ENCODE data around the gene CFAP69. TPM values are rescaled to one million over a fixed set of nuclear protein-coding genes. Genes with fewer than 3 reads are reported as not detected.

Gene CFAP69
- total and polyA plus RNA-seq, 10 of the 15 experiments (the other 5 are each of a cell fraction or from before 2014, with no cell fraction given): 0.11 to 3.1 (median 0.48) TPM; not detected in 1

DNA sequence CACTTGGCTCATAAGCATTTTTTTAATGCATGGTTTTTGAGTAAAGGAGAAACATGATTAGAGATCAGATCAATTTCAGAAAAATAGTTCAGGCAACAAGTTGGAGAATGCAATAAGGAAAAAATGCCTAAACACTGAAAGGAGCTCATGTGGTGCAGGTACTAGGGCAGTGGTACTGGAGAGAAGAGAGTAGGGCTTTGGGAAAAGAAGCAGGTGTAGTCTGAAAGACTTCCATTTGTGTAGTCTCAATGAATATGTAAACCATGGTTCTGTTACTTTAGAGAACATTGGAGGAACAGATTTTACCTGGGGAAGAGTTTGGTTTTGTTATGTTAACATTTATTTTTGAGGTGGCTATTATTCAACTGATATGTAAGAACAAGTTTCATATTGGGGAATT, 107.0 kb downstream of the CFAP69 start (continued):
- TF ChIP-seq, protein P1, sequence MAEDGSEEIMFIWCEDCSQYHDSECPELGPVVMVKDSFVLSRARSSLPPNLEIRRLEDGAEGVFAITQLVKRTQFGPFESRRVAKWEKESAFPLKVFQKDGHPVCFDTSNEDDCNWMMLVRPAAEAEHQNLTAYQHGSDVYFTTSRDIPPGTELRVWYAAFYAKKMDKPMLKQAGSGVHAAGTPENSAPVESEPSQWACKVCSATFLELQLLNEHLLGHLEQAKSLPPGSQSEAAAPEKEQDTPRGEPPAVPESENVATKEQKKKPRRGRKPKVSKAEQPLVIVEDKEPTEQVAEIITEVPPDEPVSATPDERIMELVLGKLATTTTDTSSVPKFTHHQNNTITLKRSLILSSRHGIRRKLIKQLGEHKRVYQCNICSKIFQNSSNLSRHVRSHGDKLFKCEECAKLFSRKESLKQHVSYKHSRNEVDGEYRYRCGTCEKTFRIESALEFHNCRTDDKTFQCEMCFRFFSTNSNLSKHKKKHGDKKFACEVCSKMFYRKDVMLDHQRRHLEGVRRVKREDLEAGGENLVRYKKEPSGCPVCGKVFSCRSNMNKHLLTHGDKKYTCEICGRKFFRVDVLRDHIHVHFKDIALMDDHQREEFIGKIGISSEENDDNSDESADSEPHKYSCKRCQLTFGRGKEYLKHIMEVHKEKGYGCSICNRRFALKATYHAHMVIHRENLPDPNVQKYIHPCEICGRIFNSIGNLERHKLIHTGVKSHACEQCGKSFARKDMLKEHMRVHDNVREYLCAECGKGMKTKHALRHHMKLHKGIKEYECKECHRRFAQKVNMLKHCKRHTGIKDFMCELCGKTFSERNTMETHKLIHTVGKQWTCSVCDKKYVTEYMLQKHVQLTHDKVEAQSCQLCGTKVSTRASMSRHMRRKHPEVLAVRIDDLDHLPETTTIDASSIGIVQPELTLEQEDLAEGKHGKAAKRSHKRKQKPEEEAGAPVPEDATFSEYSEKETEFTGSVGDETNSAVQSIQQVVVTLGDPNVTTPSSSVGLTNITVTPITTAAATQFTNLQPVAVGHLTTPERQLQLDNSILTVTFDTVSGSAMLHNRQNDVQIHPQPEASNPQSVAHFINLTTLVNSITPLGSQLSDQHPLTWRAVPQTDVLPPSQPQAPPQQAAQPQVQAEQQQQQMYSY (CRISPR knock-in tag; IDR thresholded peaks at IDR 0.05): no peak
- TF ChIP-seq SREBF1 (IDR thresholded peaks at IDR 0.05; ENCODE audit: low read length) (no peak), CHD2 (IDR thresholded peaks at IDR 0.05; ENCODE audit: borderline replicate concordance, low read depth, low read length) (no peak), POU2F2 (IDR thresholded peaks at IDR 0.05; ENCODE audit: borderline replicate concordance, low read depth, low read length) (no peak), IKZF2 (IDR thresholded peaks at IDR 0.05) (no peak)

Small RNAs within 50 kb of the gene (small RNA-seq; reads per million reads assigned to genes)
- gene RF00019: not detected

Other genes with a start within 250 kb of the CFAP69 start
- 3.4 and 4.6 TPM in 2 replicates for gene STEAP1, start 90.7 kb upstream of the CFAP69 start, total RNA-seq (2014; rRNA removed)
- 4.5 and 4.8 TPM in 2 replicates for gene STEAP1, start 90.7 kb upstream of the CFAP69 start, total RNA-seq (2014; rRNA removed; fragmentation: Illumina TruSeq; extraction: Trizol)
- gene STEAP1, start 90.7 kb upstream of the CFAP69 start, total RNA-seq (2021): 2.1 and 3.2 TPM in 2 replicates
- gene STEAP1, start 90.7 kb upstream of the CFAP69 start, polyA plus RNA-seq (2011; rRNA removed): 44.6 and 67.7 TPM in 2 replicates
- gene STEAP1, start 90.7 kb upstream of the CFAP69 start, polyA plus RNA-seq (2014; fragmentation: Illumina TruSeq; extraction: Trizol): 5.1 and 6.4 TPM in 2 replicates
- gene STEAP1, start 90.7 kb upstream of the CFAP69 start, polyA plus RNA-seq (2014; fragmentation: Nextera tagmentation; extraction: Ambion mirVana): 1 to 10 TPM; 5.3 to 8.9 TPM
- 4.1 and 4.7 TPM in 2 replicates for gene STEAP1, start 90.7 kb upstream of the CFAP69 start, polyA plus RNA-seq (2014; rRNA removed)
- gene STEAP1, start 90.7 kb upstream of the CFAP69 start, polyA plus RNA-seq (2016; fragmentation: Nextera tagmentation; extraction: Ambion mirVana): 1 to 10 TPM; 2.6 to 4.1 TPM
- gene STEAP2, start 33.4 kb upstream of the CFAP69 start, total RNA-seq (2014; rRNA removed): 1.8 and 2.3 TPM in 2 replicates
- gene STEAP2, start 33.4 kb upstream of the CFAP69 start, total RNA-seq (2014; rRNA removed; fragmentation: Illumina TruSeq; extraction: Trizol): 2.0 TPM in 2 replicates
- 1.5 and 2.1 TPM in 2 replicates for gene STEAP2, start 33.4 kb upstream of the CFAP69 start, total RNA-seq (2021)
- gene STEAP2, start 33.4 kb upstream of the CFAP69 start, polyA plus RNA-seq (2011; rRNA removed): 17.6 and 25.4 TPM in 2 replicates
- gene STEAP2, start 33.4 kb upstream of the CFAP69 start, polyA plus RNA-seq (2014; fragmentation: Illumina TruSeq; extraction: Trizol): 1.8 and 2.5 TPM in 2 replicates
- gene STEAP2, start 33.4 kb upstream of the CFAP69 start, polyA plus RNA-seq (2014; fragmentation: Nextera tagmentation; extraction: Ambion mirVana): under 1 TPM; 0.64 to 0.80 TPM
- gene STEAP2, start 33.4 kb upstream of the CFAP69 start, polyA plus RNA-seq (2014; rRNA removed): 1.3 and 1.7 TPM in 2 replicates
- 1 to 10 TPM in 1 of 2 experiments, under 1 TPM in 1; 0.81 to 1.2 TPM for gene STEAP2, start 33.4 kb upstream of the CFAP69 start, polyA plus RNA-seq (2016; fragmentation: Nextera tagmentation; extraction: Ambion mirVana)
- not detected in 2 replicates for gene FAM237B, start 76.1 kb downstream of the CFAP69 start, total RNA-seq (2014; rRNA removed)
- gene FAM237B, start 76.1 kb downstream of the CFAP69 start, total RNA-seq (2014; rRNA removed; fragmentation: Illumina TruSeq; extraction: Trizol): not detected in 2 replicates
- not detected in 2 replicates for gene FAM237B, start 76.1 kb downstream of the CFAP69 start, total RNA-seq (2021)
- not detected in 2 replicates for gene FAM237B, start 76.1 kb downstream of the CFAP69 start, polyA plus RNA-seq (2011; rRNA removed)
- gene FAM237B, start 76.1 kb downstream of the CFAP69 start, polyA plus RNA-seq (2014; fragmentation: Illumina TruSeq; extraction: Trizol): not detected in 2 replicates
- not detected for gene FAM237B, start 76.1 kb downstream of the CFAP69 start, polyA plus RNA-seq (2014; fragmentation: Nextera tagmentation; extraction: Ambion mirVana)
- not detected in 2 replicates for gene FAM237B, start 76.1 kb downstream of the CFAP69 start, polyA plus RNA-seq (2014; rRNA removed)
- gene FAM237B, start 76.1 kb downstream of the CFAP69 start, polyA plus RNA-seq (2016; fragmentation: Nextera tagmentation; extraction: Ambion mirVana): not detected
- 10.1 and 14.1 TPM in 2 replicates for gene GTPBP10, start 101.5 kb downstream of the CFAP69 start, total RNA-seq (2014; rRNA removed)
- 20.6 and 24.0 TPM in 2 replicates for gene GTPBP10, start 101.5 kb downstream of the CFAP69 start, total RNA-seq (2014; rRNA removed; fragmentation: Illumina TruSeq; extraction: Trizol)
- gene GTPBP10, start 101.5 kb downstream of the CFAP69 start, total RNA-seq (2021): 26.6 and 33.5 TPM in 2 replicates
- 34.1 and 67.9 TPM in 2 replicates for gene GTPBP10, start 101.5 kb downstream of the CFAP69 start, polyA plus RNA-seq (2011; rRNA removed)
- gene GTPBP10, start 101.5 kb downstream of the CFAP69 start, polyA plus RNA-seq (2014; fragmentation: Illumina TruSeq; extraction: Trizol): 38.0 and 48.6 TPM in 2 replicates
- gene GTPBP10, start 101.5 kb downstream of the CFAP69 start, polyA plus RNA-seq (2014; fragmentation: Nextera tagmentation; extraction: Ambion mirVana): 10 to 100 TPM; 29.4 to 32.5 TPM
- 11.2 and 11.3 TPM in 2 replicates for gene GTPBP10, start 101.5 kb downstream of the CFAP69 start, polyA plus RNA-seq (2014; rRNA removed)
- gene GTPBP10, start 101.5 kb downstream of the CFAP69 start, polyA plus RNA-seq (2016; fragmentation: Nextera tagmentation; extraction: Ambion mirVana): 10 to 100 TPM; 38.7 to 41.0 TPM
- 7.0 and 10.4 TPM in 2 replicates for gene CLDN12, start 158.3 kb downstream of the CFAP69 start, total RNA-seq (2014; rRNA removed)
- gene CLDN12, start 158.3 kb downstream of the CFAP69 start, total RNA-seq (2014; rRNA removed; fragmentation: Illumina TruSeq; extraction: Trizol): 5.8 and 6.4 TPM in 2 replicates
- 6.0 and 6.5 TPM in 2 replicates for gene CLDN12, start 158.3 kb downstream of the CFAP69 start, total RNA-seq (2021)
- gene CLDN12, start 158.3 kb downstream of the CFAP69 start, polyA plus RNA-seq (2011; rRNA removed): 38.9 and 41.1 TPM in 2 replicates
- gene CLDN12, start 158.3 kb downstream of the CFAP69 start, polyA plus RNA-seq (2014; fragmentation: Illumina TruSeq; extraction: Trizol): 6.2 and 6.7 TPM in 2 replicates
- 1 to 10 TPM; 3.1 to 5.6 TPM for gene CLDN12, start 158.3 kb downstream of the CFAP69 start, polyA plus RNA-seq (2014; fragmentation: Nextera tagmentation; extraction: Ambion mirVana)
- gene CLDN12, start 158.3 kb downstream of the CFAP69 start, polyA plus RNA-seq (2014; rRNA removed): 5.6 and 7.1 TPM in 2 replicates
- gene CLDN12, start 158.3 kb downstream of the CFAP69 start, polyA plus RNA-seq (2016; fragmentation: Nextera tagmentation; extraction: Ambion mirVana): 1 to 10 TPM; 7.0 to 7.4 TPM
- not detected in 2 replicates for gene PTTG1IP2, start 224.5 kb downstream of the CFAP69 start, total RNA-seq (2014; rRNA removed)
- not detected in 2 replicates for gene PTTG1IP2, start 224.5 kb downstream of the CFAP69 start, total RNA-seq (2014; rRNA removed; fragmentation: Illumina TruSeq; extraction: Trizol)
- gene PTTG1IP2, start 224.5 kb downstream of the CFAP69 start, total RNA-seq (2021): not detected in 2 replicates
- gene PTTG1IP2, start 224.5 kb downstream of the CFAP69 start, polyA plus RNA-seq (2011; rRNA removed): not detected in 2 replicates
- not detected in 2 replicates for gene PTTG1IP2, start 224.5 kb downstream of the CFAP69 start, polyA plus RNA-seq (2014; fragmentation: Illumina TruSeq; extraction: Trizol)
- gene PTTG1IP2, start 224.5 kb downstream of the CFAP69 start, polyA plus RNA-seq (2014; fragmentation: Nextera tagmentation; extraction: Ambion mirVana): not detected
- not detected in 2 replicates for gene PTTG1IP2, start 224.5 kb downstream of the CFAP69 start, polyA plus RNA-seq (2014; rRNA removed)
- gene PTTG1IP2, start 224.5 kb downstream of the CFAP69 start, polyA plus RNA-seq (2016; fragmentation: Nextera tagmentation; extraction: Ambion mirVana): not detected

Data from GM12878 (cell line).